HepG2 (cell line): ENCODE measurements around the gene CAVIN1. TPM values are rescaled to one million over a fixed set of nuclear protein-coding genes. Genes with fewer than 3 reads are reported as not detected.
A peak's percentile ranks its signal among the peaks of the same experiment; 100 is the strongest.

Experiments
- CHD4 ChIP-seq: fragments of 200-600 bp; sonication (generic); IDR thresholded peaks from 2 replicates; pipeline ENCODE4 v1.7.0; 2017; ENCODE audit warnings: mild to moderate bottlenecking, low read length, borderline replicate concordance
- FOXJ3 ChIP-seq: sonication (generic); formaldehyde crosslinking; IDR thresholded peaks from 2 replicates; pipeline ENCODE4 v1.4.0; 2020; ENCODE audit warnings: missing genetic modification reagents, mild to moderate bottlenecking, borderline replicate concordance
- GATAD2A ChIP-seq: IDR thresholded peaks from 2 replicates; pipeline ENCODE4 v1.6.1; 2016
- GFI1 ChIP-seq: sonication (generic); formaldehyde crosslinking; IDR thresholded peaks from 2 replicates; pipeline ENCODE4 v1.5.0; 2020; ENCODE audit warnings: missing genetic modification reagents, mild to moderate bottlenecking, borderline replicate concordance
- NR2F6 ChIP-seq, 2 experiments: IDR thresholded peaks; 2 replicates each; pipeline ENCODE4 v1.6.1; 2016; ENCODE audit warnings: antibody characterized with exemption in 1 of 2, mild to moderate bottlenecking in 1 of 2
- PAXIP1 ChIP-seq: sonication (generic); formaldehyde crosslinking; conservative IDR thresholded peaks from 2 replicates; pipeline ENCODE4 v1.4.0; 2020; ENCODE audit warnings: mild to moderate bottlenecking, missing genetic modification reagents, moderate library complexity
- PCBP2 ChIP-seq: fragments of 200-400 bp; formaldehyde crosslinking; optimal IDR thresholded peaks from 2 replicates; pipeline ENCODE3; 2018; ENCODE audit warnings: low read length, low read depth; ENCODE audit not compliant: poor library complexity, severe bottlenecking
- SETDB1 ChIP-seq: sonication (generic); formaldehyde crosslinking; IDR thresholded peaks from 2 replicates; pipeline ENCODE4 v1.5.1; 2020; ENCODE audit warnings: missing genetic modification reagents, mild to moderate bottlenecking, borderline replicate concordance
- SRSF9 ChIP-seq: fragments of 200-400 bp; formaldehyde crosslinking; IDR thresholded peaks from 2 replicates; pipeline ENCODE4 v1.6.1; 2018; ENCODE audit warnings: borderline replicate concordance, mild to moderate bottlenecking, low read depth, low read length; ENCODE audit not compliant: insufficient read depth, poor library complexity, severe bottlenecking
- ZNF280B ChIP-seq: sonication (generic); formaldehyde crosslinking; IDR thresholded peaks from 2 replicates; pipeline ENCODE4 v1.5.0; 2020; ENCODE audit warnings: missing genetic modification reagents, mild to moderate bottlenecking, borderline replicate concordance
- ZNF280D ChIP-seq: sonication (generic); formaldehyde crosslinking; IDR thresholded peaks from 2 replicates; pipeline ENCODE4 v1.5.1; 2020; ENCODE audit warnings: mild to moderate bottlenecking, missing genetic modification reagents
- ZNF589 ChIP-seq: sonication (generic); formaldehyde crosslinking; conservative IDR thresholded peaks from 2 replicates; pipeline ENCODE4 v1.8.0; 2022; ENCODE audit warnings: mild to moderate bottlenecking, moderate library complexity, missing genetic modification reagents
- ZNF652 ChIP-seq: IDR thresholded peaks from 2 replicates; pipeline ENCODE4 v1.6.1; 2016; ENCODE audit warnings: low read depth, borderline replicate concordance
- ZNF780A ChIP-seq: sonication (generic); formaldehyde crosslinking; IDR thresholded peaks from 2 replicates; pipeline ENCODE4 v1.8.0; 2022; ENCODE audit warnings: mild to moderate bottlenecking, missing genetic modification reagents, moderate library complexity
- polyA plus RNA-seq, 8 experiments: library from polyadenylated mRNA; depleted of rRNA in 3 of 8; stranded (reverse) in 7 of 8; unstranded in 1 of 8; fragments of >200 nt; fragmentation: Illumina TruSeq in 4 of 8; extraction: Trizol in 4 of 8; gene quantifications; 2 replicates each; pipeline versions ENCODE4 v1.2.1 to v1.2.3, GENCODE V29; 2011 to 2016; ENCODE audit warnings: low read depth in 4 of 8, missing spikeins in 1 of 8, mixed read lengths in 1 of 8; ENCODE audit not compliant: insufficient read depth in 1 of 8
- total RNA-seq, 5 experiments: library from RNA; depleted of rRNA; stranded (reverse); fragments of >200 nt; fragmentation: Illumina TruSeq; extraction: Trizol; gene quantifications; 2 replicates each; pipeline ENCODE4 v1.2.3, GENCODE V29; 2016; ENCODE audit warnings: low read depth in 1 of 5
- TF ChIP-seq, protein P1 (sequence below): sonication (generic); formaldehyde crosslinking; IDR thresholded peaks from 2 replicates; pipeline ENCODE4 v1.8.1; 2023; ENCODE audit warnings: missing genetic modification reagents, mild to moderate bottlenecking, borderline replicate concordance
- TF ChIP-seq, protein P2 (sequence below): fragments of 450-650 bp; IDR thresholded peaks from 2 replicates; pipeline ENCODE4 v1.6.1; 2016

The CAVIN1 gene
- total and polyA plus RNA-seq, 2 of the 13 experiments (the other 11 are each of a cell fraction or from before 2014, with no cell fraction given): 15.9 to 25.5 TPM

DNA sequence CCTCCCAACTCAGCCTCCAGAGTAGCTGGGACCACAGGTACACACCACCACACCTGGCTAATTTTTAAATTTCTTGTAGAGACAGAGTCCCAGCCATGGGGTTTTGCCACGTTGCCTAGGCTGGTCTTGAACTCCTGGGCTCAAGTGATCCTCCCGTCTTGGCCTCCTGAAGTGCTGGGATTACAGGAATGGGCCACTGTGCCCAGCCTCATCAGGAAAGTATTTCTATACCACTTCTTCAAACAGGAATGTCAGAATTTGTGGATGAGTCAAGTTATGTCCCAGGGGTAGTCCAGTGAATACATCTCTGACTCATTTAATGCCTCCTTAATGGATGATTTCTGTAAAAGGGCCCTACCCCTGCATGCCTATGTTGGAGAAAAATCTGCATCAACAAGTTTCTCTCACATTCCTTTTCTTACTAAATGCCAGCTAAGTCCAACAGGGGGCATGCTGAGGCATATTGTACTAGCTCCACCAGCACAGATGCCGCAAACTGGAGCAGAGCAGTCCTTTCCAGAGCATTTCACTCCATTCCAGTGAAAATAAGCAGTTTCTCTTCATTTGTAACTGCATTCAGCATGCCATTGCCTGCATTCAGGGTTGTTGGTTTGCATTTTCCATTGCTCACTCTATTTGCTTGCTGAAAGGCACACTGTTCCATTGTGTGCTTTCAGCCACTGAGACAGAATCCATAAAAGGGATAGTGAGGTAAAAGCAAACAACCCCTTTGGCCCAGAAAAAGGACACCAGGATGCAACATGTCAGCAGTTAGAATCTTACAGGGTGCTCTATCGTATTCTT, 5.3 kb upstream of the CAVIN1 start (continued):
- TF ChIP-seq ZNF280D (CRISPR knock-in tag): peak; percentile 70; the same call in 1 of the 2 replicates
- no peak for TF ChIP-seq NR2F6 (IDR thresholded peaks at IDR 0.05)
- peak; percentile 29; the same call in 1 of the 2 replicates for TF ChIP-seq NR2F6 (CRISPR knock-in tag; IDR thresholded peaks at IDR 0.05)
- no peak for TF ChIP-seq PCBP2
- peak; percentile 50; the same call in 1 of the 2 replicates for TF ChIP-seq GATAD2A (CRISPR knock-in tag)
- TF ChIP-seq ZNF780A (CRISPR knock-in tag): no peak
- TF ChIP-seq, protein P1, sequence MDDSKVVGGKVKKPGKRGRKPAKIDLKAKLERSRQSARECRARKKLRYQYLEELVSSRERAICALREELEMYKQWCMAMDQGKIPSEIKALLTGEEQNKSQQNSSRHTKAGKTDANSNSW: no peak
- peak; percentile 73 for TF ChIP-seq PAXIP1 (CRISPR knock-in tag)
- TF ChIP-seq SETDB1 (CRISPR knock-in tag): no peak
- TF ChIP-seq SRSF9: no peak
- no peak for TF ChIP-seq FOXJ3 (CRISPR knock-in tag)
- TF ChIP-seq GFI1 (CRISPR knock-in tag): no peak
- TF ChIP-seq, protein P2, sequence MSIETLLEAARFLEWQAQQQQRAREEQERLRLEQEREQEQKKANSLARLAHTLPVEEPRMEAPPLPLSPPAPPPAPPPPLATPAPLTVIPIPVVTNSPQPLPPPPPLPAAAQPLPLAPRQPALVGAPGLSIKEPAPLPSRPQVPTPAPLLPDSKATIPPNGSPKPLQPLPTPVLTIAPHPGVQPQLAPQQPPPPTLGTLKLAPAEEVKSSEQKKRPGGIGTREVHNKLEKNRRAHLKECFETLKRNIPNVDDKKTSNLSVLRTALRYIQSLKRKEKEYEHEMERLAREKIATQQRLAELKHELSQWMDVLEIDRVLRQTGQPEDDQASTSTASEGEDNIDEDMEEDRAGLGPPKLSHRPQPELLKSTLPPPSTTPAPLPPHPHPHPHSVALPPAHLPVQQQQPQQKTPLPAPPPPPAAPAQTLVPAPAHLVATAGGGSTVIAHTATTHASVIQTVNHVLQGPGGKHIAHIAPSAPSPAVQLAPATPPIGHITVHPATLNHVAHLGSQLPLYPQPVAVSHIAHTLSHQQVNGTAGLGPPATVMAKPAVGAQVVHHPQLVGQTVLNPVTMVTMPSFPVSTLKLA: no peak
- no peak for TF ChIP-seq ZNF589 (CRISPR knock-in tag)
- no peak for TF ChIP-seq CHD4
- TF ChIP-seq ZNF652 (CRISPR knock-in tag): no peak
- no peak for TF ChIP-seq ZNF280B (CRISPR knock-in tag)
